ENCODE data around the gene GSPT1.

GRCh38 chr16:11862489-11862888 lies 53.3 kb downstream of the GSPT1 start:
- TF ChIP-seq, protein P1, sequence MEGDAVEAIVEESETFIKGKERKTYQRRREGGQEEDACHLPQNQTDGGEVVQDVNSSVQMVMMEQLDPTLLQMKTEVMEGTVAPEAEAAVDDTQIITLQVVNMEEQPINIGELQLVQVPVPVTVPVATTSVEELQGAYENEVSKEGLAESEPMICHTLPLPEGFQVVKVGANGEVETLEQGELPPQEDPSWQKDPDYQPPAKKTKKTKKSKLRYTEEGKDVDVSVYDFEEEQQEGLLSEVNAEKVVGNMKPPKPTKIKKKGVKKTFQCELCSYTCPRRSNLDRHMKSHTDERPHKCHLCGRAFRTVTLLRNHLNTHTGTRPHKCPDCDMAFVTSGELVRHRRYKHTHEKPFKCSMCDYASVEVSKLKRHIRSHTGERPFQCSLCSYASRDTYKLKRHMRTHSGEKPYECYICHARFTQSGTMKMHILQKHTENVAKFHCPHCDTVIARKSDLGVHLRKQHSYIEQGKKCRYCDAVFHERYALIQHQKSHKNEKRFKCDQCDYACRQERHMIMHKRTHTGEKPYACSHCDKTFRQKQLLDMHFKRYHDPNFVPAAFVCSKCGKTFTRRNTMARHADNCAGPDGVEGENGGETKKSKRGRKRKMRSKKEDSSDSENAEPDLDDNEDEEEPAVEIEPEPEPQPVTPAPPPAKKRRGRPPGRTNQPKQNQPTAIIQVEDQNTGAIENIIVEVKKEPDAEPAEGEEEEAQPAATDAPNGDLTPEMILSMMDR (IDR thresholded peaks at IDR 0.05; ENCODE audit: insufficient read depth, low read length), result no peak
- TF ChIP-seq GABPA (IDR thresholded peaks at IDR 0.05; ENCODE audit: low read depth) (no peak), SPI1 (IDR thresholded peaks at IDR 0.05; ENCODE audit: borderline replicate concordance, low read depth) (no peak), POLR2AphosphoS5 (IDR thresholded peaks at IDR 0.05; ENCODE audit: low read depth) (no peak)
- TF ChIP-seq, protein P2, sequence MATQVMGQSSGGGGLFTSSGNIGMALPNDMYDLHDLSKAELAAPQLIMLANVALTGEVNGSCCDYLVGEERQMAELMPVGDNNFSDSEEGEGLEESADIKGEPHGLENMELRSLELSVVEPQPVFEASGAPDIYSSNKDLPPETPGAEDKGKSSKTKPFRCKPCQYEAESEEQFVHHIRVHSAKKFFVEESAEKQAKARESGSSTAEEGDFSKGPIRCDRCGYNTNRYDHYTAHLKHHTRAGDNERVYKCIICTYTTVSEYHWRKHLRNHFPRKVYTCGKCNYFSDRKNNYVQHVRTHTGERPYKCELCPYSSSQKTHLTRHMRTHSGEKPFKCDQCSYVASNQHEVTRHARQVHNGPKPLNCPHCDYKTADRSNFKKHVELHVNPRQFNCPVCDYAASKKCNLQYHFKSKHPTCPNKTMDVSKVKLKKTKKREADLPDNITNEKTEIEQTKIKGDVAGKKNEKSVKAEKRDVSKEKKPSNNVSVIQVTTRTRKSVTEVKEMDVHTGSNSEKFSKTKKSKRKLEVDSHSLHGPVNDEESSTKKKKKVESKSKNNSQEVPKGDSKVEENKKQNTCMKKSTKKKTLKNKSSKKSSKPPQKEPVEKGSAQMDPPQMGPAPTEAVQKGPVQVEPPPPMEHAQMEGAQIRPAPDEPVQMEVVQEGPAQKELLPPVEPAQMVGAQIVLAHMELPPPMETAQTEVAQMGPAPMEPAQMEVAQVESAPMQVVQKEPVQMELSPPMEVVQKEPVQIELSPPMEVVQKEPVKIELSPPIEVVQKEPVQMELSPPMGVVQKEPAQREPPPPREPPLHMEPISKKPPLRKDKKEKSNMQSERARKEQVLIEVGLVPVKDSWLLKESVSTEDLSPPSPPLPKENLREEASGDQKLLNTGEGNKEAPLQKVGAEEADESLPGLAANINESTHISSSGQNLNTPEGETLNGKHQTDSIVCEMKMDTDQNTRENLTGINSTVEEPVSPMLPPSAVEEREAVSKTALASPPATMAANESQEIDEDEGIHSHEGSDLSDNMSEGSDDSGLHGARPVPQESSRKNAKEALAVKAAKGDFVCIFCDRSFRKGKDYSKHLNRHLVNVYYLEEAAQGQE (IDR thresholded peaks at IDR 0.05; ENCODE audit: insufficient replicate concordance, low read depth), result no peak
